ENCODE data around the gene CFH. TPM values are rescaled to one million over a fixed set of nuclear protein-coding genes. Genes with fewer than 3 reads are reported as not detected.

The CFH gene
- total RNA-seq, 4 donors from 2014 or later, result 65.1 to 285 (median 127) TPM

DNA sequence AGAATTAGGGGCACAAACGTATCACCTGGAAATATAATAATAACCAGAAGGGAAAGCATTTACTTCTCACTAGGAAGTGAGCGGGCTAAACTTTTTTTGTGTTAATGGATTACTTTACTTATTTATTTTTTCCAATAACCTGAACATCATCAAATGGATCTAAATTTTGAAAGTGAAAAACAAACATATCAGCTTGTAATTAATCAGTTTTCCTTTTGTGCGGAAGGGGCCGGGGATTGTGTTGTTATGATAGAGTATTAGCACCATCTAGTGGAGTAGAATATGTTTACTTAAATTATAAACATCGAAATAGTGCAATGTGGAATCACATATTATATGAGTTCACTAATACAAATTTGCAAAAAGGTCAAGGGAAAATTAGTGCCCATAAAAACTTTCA lies 9.0 kb downstream of the CFH start:
- DNase-seq (ENCODE audit: low spot score) (no peak), ATAC-seq (ENCODE audit: low FRiP score) (peak; percentile 80)
- TF ChIP-seq, protein P1, sequence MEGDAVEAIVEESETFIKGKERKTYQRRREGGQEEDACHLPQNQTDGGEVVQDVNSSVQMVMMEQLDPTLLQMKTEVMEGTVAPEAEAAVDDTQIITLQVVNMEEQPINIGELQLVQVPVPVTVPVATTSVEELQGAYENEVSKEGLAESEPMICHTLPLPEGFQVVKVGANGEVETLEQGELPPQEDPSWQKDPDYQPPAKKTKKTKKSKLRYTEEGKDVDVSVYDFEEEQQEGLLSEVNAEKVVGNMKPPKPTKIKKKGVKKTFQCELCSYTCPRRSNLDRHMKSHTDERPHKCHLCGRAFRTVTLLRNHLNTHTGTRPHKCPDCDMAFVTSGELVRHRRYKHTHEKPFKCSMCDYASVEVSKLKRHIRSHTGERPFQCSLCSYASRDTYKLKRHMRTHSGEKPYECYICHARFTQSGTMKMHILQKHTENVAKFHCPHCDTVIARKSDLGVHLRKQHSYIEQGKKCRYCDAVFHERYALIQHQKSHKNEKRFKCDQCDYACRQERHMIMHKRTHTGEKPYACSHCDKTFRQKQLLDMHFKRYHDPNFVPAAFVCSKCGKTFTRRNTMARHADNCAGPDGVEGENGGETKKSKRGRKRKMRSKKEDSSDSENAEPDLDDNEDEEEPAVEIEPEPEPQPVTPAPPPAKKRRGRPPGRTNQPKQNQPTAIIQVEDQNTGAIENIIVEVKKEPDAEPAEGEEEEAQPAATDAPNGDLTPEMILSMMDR (IDR thresholded peaks at IDR 0.05), result no peak

DNA sequence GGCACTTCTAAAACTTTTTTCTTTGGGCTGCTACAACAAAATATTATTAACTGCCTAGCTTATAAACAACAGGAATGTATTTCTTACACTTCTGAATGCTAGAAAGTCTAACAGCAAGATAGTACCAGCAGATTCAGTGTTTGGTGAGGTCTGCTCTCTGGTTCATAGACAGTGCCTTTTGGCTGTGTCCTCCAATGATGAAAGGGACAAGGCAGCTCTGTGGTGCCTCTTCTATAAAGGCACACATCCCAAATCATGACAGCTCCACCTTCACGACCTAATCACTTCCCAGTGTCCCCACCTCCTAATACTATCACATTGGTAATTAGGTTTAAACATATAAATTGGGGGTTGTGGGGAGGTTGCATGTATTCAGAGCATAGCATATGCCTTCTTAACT lies 9.5 kb downstream of the CFH start:
- ATAC-seq (ENCODE audit: low FRiP score), result no peak
- DNase-seq (ENCODE audit: low spot score), result no peak
- TF ChIP-seq, protein P1 (IDR thresholded peaks at IDR 0.05), result no peak

DNA sequence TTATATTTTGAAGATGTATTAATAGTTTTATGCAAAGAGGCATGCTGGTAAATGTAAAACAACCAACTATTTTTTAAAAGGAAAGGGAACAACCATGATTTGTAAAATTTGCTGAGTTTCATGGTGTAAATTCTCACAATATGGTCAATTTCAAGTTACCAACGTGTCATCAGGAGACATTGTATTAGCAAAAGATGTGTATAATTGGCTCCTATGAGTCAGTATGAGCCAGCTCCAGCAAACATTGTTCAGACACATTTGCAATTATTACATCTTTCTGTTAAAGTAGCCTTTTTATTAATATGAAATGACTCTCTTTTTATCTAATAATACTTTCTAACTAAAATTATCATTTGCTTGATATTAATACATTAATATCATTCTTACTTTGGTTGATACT lies 15.3 kb downstream of the CFH start:
- no peak for ATAC-seq (ENCODE audit: low FRiP score)
- DNase-seq (ENCODE audit: low spot score), result no peak
- TF ChIP-seq, protein P1 (IDR thresholded peaks at IDR 0.05), result no peak

DNA sequence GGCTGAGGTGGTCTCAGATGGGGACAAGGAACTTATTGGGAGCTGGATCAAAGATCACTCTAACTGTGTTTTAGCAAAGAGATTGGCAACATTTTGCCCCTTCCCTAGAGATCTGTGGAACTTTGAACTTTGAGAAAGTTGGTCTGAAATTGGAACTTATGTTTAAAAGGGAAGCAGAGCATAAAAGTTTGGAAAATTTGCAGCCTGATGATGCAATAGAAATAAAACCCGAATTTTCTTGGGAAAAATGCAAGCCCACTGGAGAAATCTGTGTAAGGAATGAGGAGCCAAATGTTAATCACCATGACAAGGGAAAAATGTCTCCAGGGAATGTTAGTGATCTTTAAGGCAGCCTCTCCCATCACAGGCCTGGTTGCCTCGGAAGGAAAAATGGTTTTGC lies 17.2 kb downstream of the CFH start:
- DNase-seq (ENCODE audit: low spot score) (no peak), ATAC-seq (ENCODE audit: low FRiP score) (no peak)
- TF ChIP-seq, protein P1 (IDR thresholded peaks at IDR 0.05), result no peak

DNA sequence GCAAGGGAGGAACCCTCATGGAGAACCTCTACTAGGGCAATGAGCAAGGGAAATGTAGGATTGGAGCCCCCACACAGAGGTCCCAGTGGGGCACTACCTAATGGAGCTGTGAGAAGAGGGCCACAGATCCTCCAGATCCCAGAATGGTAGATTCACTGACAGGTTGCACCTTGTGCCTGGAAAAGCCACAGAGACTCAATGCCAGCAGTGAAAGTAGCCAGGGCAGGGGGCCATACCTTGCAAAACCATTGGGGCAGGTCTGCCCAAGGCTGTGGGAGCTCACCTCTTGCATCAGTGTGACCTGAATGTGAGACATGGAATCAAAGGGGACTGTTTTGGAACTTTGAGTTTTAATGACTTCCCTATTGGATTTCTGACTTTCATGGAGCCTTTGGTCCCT lies 17.9 kb downstream of the CFH start:
- no peak for ATAC-seq (ENCODE audit: low FRiP score)
- DNase-seq (ENCODE audit: low spot score), result no peak
- TF ChIP-seq, protein P1 (IDR thresholded peaks at IDR 0.05), result no peak

DNA sequence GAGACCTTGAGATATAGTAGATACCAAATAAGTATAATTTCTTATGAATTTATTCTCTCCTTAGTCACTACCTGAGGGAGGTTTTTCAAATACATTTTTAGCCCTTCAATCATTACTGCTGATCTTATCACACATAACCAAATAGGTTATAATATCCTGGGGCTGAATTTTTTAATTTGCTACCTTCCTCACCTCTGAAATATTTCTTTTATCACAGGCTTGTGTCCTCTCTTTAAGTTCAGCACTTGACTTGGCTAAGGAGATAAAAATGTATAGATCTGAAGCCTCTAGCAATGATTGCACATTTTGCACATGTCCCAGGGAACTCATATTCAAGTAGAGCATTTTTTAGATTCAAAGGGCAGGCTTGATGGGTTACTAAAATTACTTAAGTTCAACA lies 23.1 kb downstream of the CFH start:
- DNase-seq (ENCODE audit: low spot score) (no peak), ATAC-seq (ENCODE audit: low FRiP score) (no peak)
- TF ChIP-seq, protein P1 (IDR thresholded peaks at IDR 0.05), result no peak

DNA sequence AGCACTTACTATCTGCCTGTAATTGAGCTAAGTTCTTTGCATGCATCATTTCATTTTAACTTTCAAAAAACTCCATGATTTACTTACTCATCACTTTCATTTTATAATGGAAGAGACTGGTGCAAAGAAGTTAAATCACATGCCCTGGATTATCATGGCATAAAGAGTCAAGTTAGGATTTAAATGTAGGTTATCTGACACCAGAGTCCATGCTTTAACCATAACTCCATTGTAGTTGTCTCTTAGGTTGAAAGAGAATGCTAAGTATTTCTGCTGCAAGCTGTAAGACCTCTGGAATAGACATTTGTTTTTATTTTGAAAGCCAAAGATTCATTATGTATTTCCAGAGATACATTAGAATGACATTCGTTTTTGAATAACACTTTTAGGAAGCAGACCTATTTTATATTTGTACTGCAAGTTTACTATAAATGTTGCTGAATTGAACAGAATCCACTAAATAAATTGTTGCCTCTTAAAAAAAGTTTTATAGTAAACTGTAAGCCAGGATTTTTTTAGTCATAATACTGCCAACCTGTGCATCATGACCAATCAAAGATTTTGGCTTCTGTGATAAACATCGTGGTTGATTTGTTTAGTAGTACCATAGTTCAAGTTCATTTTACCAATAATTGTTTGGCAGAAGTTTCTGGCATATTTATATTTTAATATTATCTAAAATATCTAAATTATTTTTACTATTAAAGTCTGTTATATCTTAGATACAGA lies 26.1 kb downstream of the CFH start:
- no peak for ATAC-seq (ENCODE audit: low FRiP score)
- TF ChIP-seq, protein P1 (IDR thresholded peaks at IDR 0.05), result no peak
- no peak for DNase-seq (ENCODE audit: low spot score)
